IMR-90 (cell line): ENCODE data around the gene PAWR. TPM values are rescaled to one million over a fixed set of nuclear protein-coding genes. Genes with fewer than 3 reads are reported as not detected.
A peak's percentile ranks its signal among the peaks of the same experiment; 100 is the strongest.

Experiments
- ATAC-seq: fragments of 200-7000 bp; cut with Tn5 transposase; 2 replicates; pipeline ENCODE4 v1.9.1; 2020; ENCODE audit warnings: low read depth, mild to moderate bottlenecking, moderate library complexity
- BruUV-seq: library from RNA; stranded (reverse); fragments of 400-500 nt; replicated peaks from 2 replicates; lab custom pipeline; 2021; lab: Mats Ljungman, UMichigan
- CTCF ChIA-PET: fragments of 300-600 bp; formaldehyde crosslinking; extraction: SDS; loops from one replicate; lab custom pipeline; 2021; ENCODE audit warnings: antibody characterized with exemption; lab: Yijun Ruan, JAX
- POLR2A ChIA-PET: fragments of 300-600 bp; sonication (Branson Sonifier 250); formaldehyde crosslinking; loops from one replicate; lab custom pipeline; 2022; ENCODE audit warnings: antibody characterized with exemption; ENCODE audit not compliant: unreplicated experiment; lab: Charles Lee
- DNase-seq: peaks from one replicate; pipeline ENCODE4 v3.0.0; 2013
- H2AFZ ChIP-seq: replicated peaks from 2 replicates; pipeline ENCODE3; 2013; ENCODE audit warnings: low read length, mild to moderate bottlenecking; ENCODE audit not compliant: poor library complexity
- H2AK5ac ChIP-seq: 2 replicates; pipeline ENCODE4 v1.6.1; 2013; ENCODE audit warnings: low read depth, low read length, inconsistent platforms
- H2AK9ac ChIP-seq: replicated peaks from 2 replicates; pipeline ENCODE3; 2013; ENCODE audit warnings: mild to moderate bottlenecking, low read depth, low read length, moderate library complexity; ENCODE audit not compliant: poor library complexity
- H2BK120ac ChIP-seq: 2 replicates; pipeline ENCODE4 v1.6.1; 2013; ENCODE audit warnings: low read depth, low read length, inconsistent platforms
- H2BK15ac ChIP-seq: 3 replicates; pipeline ENCODE4 v1.6.1; 2013; ENCODE audit warnings: low read depth, low read length, inconsistent platforms
- H2BK20ac ChIP-seq: 2 replicates; pipeline ENCODE4 v1.6.1; 2013; ENCODE audit warnings: low read depth, mild to moderate bottlenecking, inconsistent platforms, low read length, moderate library complexity
- H2BK5ac ChIP-seq: 2 replicates; pipeline ENCODE4 v1.6.1; 2013; ENCODE audit warnings: mild to moderate bottlenecking, low read depth, low read length, inconsistent platforms; ENCODE audit not compliant: poor library complexity, severe bottlenecking
- H3K14ac ChIP-seq: replicated peaks from 2 replicates; pipeline ENCODE4 v1.6.1; 2013; ENCODE audit warnings: low read depth, low read length, inconsistent platforms
- H3K18ac ChIP-seq: 2 replicates; pipeline ENCODE4 v1.6.1; 2013; ENCODE audit warnings: low read depth, low read length, control low read depth
- H3K23ac ChIP-seq: 2 replicates; pipeline ENCODE4 v1.6.1; 2013; ENCODE audit warnings: low read depth, low read length, inconsistent platforms
- H3K27ac ChIP-seq: 2 replicates; pipeline ENCODE4 v1.5.1; 2013; ENCODE audit warnings: mild to moderate bottlenecking, control low read depth, low read length; ENCODE audit not compliant: insufficient read depth
- H3K27me3 ChIP-seq: 2 replicates; pipeline ENCODE4 v1.6.1; 2013; ENCODE audit warnings: low read length; ENCODE audit not compliant: control insufficient read depth, insufficient read depth
- H3K36me3 ChIP-seq: 2 replicates; pipeline ENCODE4 v1.6.1; 2013; ENCODE audit warnings: low read length, mixed read lengths; ENCODE audit not compliant: control insufficient read depth, insufficient read depth
- H3K4ac ChIP-seq: 2 replicates; pipeline ENCODE4 v1.6.1; 2013; ENCODE audit warnings: low read depth, low read length, inconsistent platforms
- H3K4me1 ChIP-seq: 2 replicates; pipeline ENCODE4 v1.6.1; 2013; ENCODE audit warnings: low read length, mixed read lengths; ENCODE audit not compliant: control insufficient read depth, insufficient read depth
- H3K4me2 ChIP-seq: 2 replicates; pipeline ENCODE4 v1.6.1; 2013; ENCODE audit warnings: low read depth, mild to moderate bottlenecking, control low read depth, low read length, moderate library complexity
- H3K4me3 ChIP-seq: 2 replicates; pipeline ENCODE4 v1.5.1; 2013; ENCODE audit warnings: low read depth, mild to moderate bottlenecking, control low read depth, low read length, moderate library complexity; ENCODE audit not compliant: insufficient read depth
- H3K56ac ChIP-seq: 2 replicates; pipeline ENCODE4 v1.6.1; 2013; ENCODE audit warnings: low read length, inconsistent platforms; ENCODE audit not compliant: insufficient read depth; ENCODE audit errors: extremely low read depth
- H3K79me1 ChIP-seq, 2 experiments: 2 replicates each; pipeline ENCODE4 v1.6.1; 2013; ENCODE audit warnings: low read length in 2 of 2, inconsistent platforms in 1 of 2, low read depth in 1 of 2
- H3K9ac ChIP-seq: 2 replicates; pipeline ENCODE4 v1.6.1; 2013; ENCODE audit warnings: low read depth, low read length, control low read depth
- H3K9me1 ChIP-seq: 2 replicates; pipeline ENCODE4 v1.6.1; 2013; ENCODE audit warnings: low read length, inconsistent platforms; ENCODE audit not compliant: insufficient read depth
- H3K9me3 ChIP-seq: 2 replicates; pipeline ENCODE4 v1.6.1; 2013; ENCODE audit warnings: low read length; ENCODE audit not compliant: control insufficient read depth, insufficient read depth
- H4K20me1 ChIP-seq: 2 replicates; pipeline ENCODE4 v1.6.1; 2013; ENCODE audit warnings: low read length, inconsistent platforms; ENCODE audit not compliant: insufficient read depth
- H4K5ac ChIP-seq: 2 replicates; pipeline ENCODE4 v1.6.1; 2013; ENCODE audit warnings: mild to moderate bottlenecking, low read depth, low read length, control low read depth
- H4K8ac ChIP-seq, 2 experiments: 2 replicates each; pipeline ENCODE4 v1.6.1; 2013; ENCODE audit warnings: low read depth in 2 of 2, low read length in 2 of 2, control low read depth in 1 of 2, inconsistent platforms in 1 of 2
- H4K91ac ChIP-seq: 2 replicates; pipeline ENCODE4 v1.6.1; 2013; ENCODE audit warnings: low read depth, low read length, inconsistent platforms; ENCODE audit not compliant: insufficient read depth
- BHLHE40 ChIP-seq: fragments of 150-350 bp; IDR thresholded peaks from 2 replicates; pipeline ENCODE4 v1.6.1; 2016; ENCODE audit warnings: mild to moderate bottlenecking, low read depth, low read length
- CEBPB ChIP-seq: IDR thresholded peaks from 2 replicates; pipeline ENCODE4 v1.6.1; 2012; ENCODE audit warnings: low read depth, low read length, improper control_type of control experiment
- ELK1 ChIP-seq: fragments of 150-350 bp; IDR thresholded peaks from 2 replicates; pipeline ENCODE4 v1.6.1; 2016; ENCODE audit warnings: low read depth, mild to moderate bottlenecking, low read length, moderate library complexity, borderline replicate concordance
- MAFK ChIP-seq: IDR thresholded peaks from 2 replicates; pipeline ENCODE4 v1.6.1; 2012; ENCODE audit warnings: low read depth, low read length, improper control_type of control experiment
- MAZ ChIP-seq: IDR thresholded peaks from 2 replicates; pipeline ENCODE4 v1.6.1; 2012; ENCODE audit warnings: low read depth, mild to moderate bottlenecking, low read length, improper control_type of control experiment, moderate library complexity, borderline replicate concordance
- POLR2A ChIP-seq: IDR thresholded peaks from 2 replicates; pipeline ENCODE4 v1.6.1; 2012; ENCODE audit warnings: mild to moderate bottlenecking, low read depth, low read length
- RAD21 ChIP-seq: IDR thresholded peaks from 2 replicates; pipeline ENCODE4 v1.6.1; 2012; ENCODE audit warnings: low read length, improper control_type of control experiment
- USF2 ChIP-seq: fragments of 150-350 bp; IDR thresholded peaks from 2 replicates; pipeline ENCODE4 v1.6.1; 2017; ENCODE audit warnings: mild to moderate bottlenecking, antibody characterized with exemption, low read length, low read depth
- dilution Hi-C: fragments of 300-500 bp; cut with HindIII; formaldehyde crosslinking; loops from one replicate; pipeline ENCODE4 v1.14.3; 2018; ENCODE audit warnings: low sequenced_read_pairs; ENCODE audit not compliant: unreplicated experiment
- in situ Hi-C: fragments of 300-500 bp; cut with MboI; formaldehyde crosslinking; loops from 3 replicates; pipeline ENCODE4 v1.14.3; 2019; ENCODE audit warnings: low sequenced_read_pairs, inconsistent platforms, mixed read lengths
- intact Hi-C: fragments of 100-400 bp; cut with micrococcal nuclease; formaldehyde crosslinking; loops from 2 replicates; pipeline ENCODE4 v1.10.0; 2022
- polyA plus RNA-seq, 3 experiments: library from polyadenylated mRNA; depleted of rRNA; stranded (reverse); fragments of >200 nt; gene quantifications; 2 replicates each; pipeline ENCODE4 v1.2.3, GENCODE V29; 2012; ENCODE audit warnings: low replicate concordance in 1 of 3
- total RNA-seq: library from RNA; depleted of rRNA; stranded (reverse); fragments of >200 nt; gene quantifications from 2 replicates; pipeline ENCODE4 v1.2.3, GENCODE V29; 2012

Gene PAWR
- total and polyA plus RNA-seq, 2 of the 4 experiments (the other 2 are of a cell fraction), result 13.2 to 13.6 TPM

GRCh38 chr12:79662046-79662811, 28.5 kb downstream of the PAWR start (continued):
- no peak for TF ChIP-seq BHLHE40

- Histone ChIP-seq H3K27me3 (no peaks in the 10 kb centered on the region), H3K14ac (no peak overlapping the region), H3K4me3 (no peak overlapping the region), H3K18ac (no peak overlapping the region; the same call in 1 of the 2 replicates), H2AK5ac (peak overlapping the region; percentile 78; the same call in 1 of the 2 replicates), H3K4ac (no peak overlapping the region; the same call in 1 of the 2 replicates), H2BK5ac (no peak overlapping the region), H3K4me2 (no peak overlapping the region), H3K56ac (no peak overlapping the region), H3K4me1 (peaks cover 4% of the 10 kb centered on the region), H3K36me3 (no peaks in the 10 kb centered on the region), H2BK120ac (no peak overlapping the region), H3K79me1 (peaks cover 13 to 42% of the 10 kb centered on the region in 2 experiments), H4K5ac (no peak overlapping the region), H3K9ac (no peak overlapping the region), H2BK20ac (no peak overlapping the region), H4K20me1 (peaks cover 8% of the 10 kb centered on the region), H3K27ac (no peak overlapping the region), H3K9me3 (no peaks in the 10 kb centered on the region), H2AK9ac (no peak overlapping the region), H4K91ac (no peak overlapping the region), H2AFZ (no peak overlapping the region), H3K9me1 (no peaks in the 10 kb centered on the region; the same call in 1 of the 2 replicates), H2BK15ac (no peak overlapping the region), H4K8ac (no peak overlapping the region), H3K23ac (peak overlapping the region; percentile 10; the same call in 1 of the 2 replicates)
- TF ChIP-seq USF2 (no peak), MAFK (0 out of 2 replicates have a peak, but pooled peaks have one; percentile 5), RAD21 (no peak), BHLHE40 (no peak), CEBPB (no peak), POLR2A (no peak), MAZ (no peak), ELK1 (no peak)
- intact Hi-C loops (no loop called here), dilution Hi-C loops (no loop called here), in situ Hi-C loops (no loop called here)
- ATAC-seq, result peak; percentile 56; the same call in 1 of the 2 replicates
- CTCF ChIA-PET, result interaction anchor here (0.7 to 1.0 kb wide), 2 partner anchors 10 to 197 kb away, joined by 3 to 4 read pairs; no protein-coding TSS in a partner anchor
- POLR2A ChIA-PET, result interaction anchor here (0.6 kb wide), 1 partner anchor 25 kb away, joined by 3 read pairs; no protein-coding TSS in a partner anchor
- peak; percentile 58 for DNase-seq
- no TSS peak for BruUV-seq
These were observed 29.1 kb downstream of the PAWR start for GRCh38 chr12:79661629-79662028.
